ENCODE data around the gene CILP2.

Gene CILP2

GRCh38 chr19:19554074-19555023 is 16.3 kb downstream of the CILP2 start:
- in situ Hi-C loops (cut with HindIII; ENCODE audit: low sequenced_read_pairs), result loop anchor here (5.0 kb wide), 1 partner anchor 38 kb away; no protein-coding TSS in a partner anchor
- peak; percentile 11 for DNase-seq (ENCODE audit: low read depth)

GRCh38 chr19:19558055-19558454 is 20.0 kb downstream of the CILP2 start:
- H3K4me3 ChIP-seq (ENCODE audit: low read depth, low read length), result no peak overlapping the region
- in situ Hi-C loops (cut with HindIII; ENCODE audit: low sequenced_read_pairs), result loop anchor here (5.0 kb wide), 1 partner anchor 34 kb away; no protein-coding TSS in a partner anchor
- DNase-seq (ENCODE audit: low read depth), result no peak
- TF ChIP-seq CTCF (IDR thresholded peaks at IDR 0.05; ENCODE audit: low read depth, low read length, missing control alignments), result no peak

More at GRCh38 chr19:19554074-19555023, 16.3 kb downstream of the CILP2 start:
- TF ChIP-seq CTCF (IDR thresholded peaks at IDR 0.05; ENCODE audit: low read depth, low read length, missing control alignments), result peak; percentile 87
- H3K4me3 ChIP-seq (ENCODE audit: low read depth, low read length), result no peak overlapping the region

GRCh38 chr19:19558636-19559035 is 20.6 kb downstream of the CILP2 start:
- no peak overlapping the region for H3K4me3 ChIP-seq (ENCODE audit: low read depth, low read length)
- no peak for TF ChIP-seq CTCF (IDR thresholded peaks at IDR 0.05; ENCODE audit: low read depth, low read length, missing control alignments)
- no peak for DNase-seq (ENCODE audit: low read depth)
- in situ Hi-C loops (cut with HindIII; ENCODE audit: low sequenced_read_pairs), result loop anchor here (5.0 kb wide), 1 partner anchor 34 kb away; no protein-coding TSS in a partner anchor

- no peak for TF ChIP-seq CTCF (IDR thresholded peaks at IDR 0.05; ENCODE audit: low read depth, low read length, missing control alignments)
- no peak for DNase-seq (ENCODE audit: low read depth)
- in situ Hi-C loops (cut with HindIII; ENCODE audit: low sequenced_read_pairs), result loop anchor here (5.0 kb wide), 1 partner anchor 32 kb away; no protein-coding TSS in a partner anchor
- no peak overlapping the region for H3K4me3 ChIP-seq (ENCODE audit: low read depth, low read length)
Observed at GRCh38 chr19:19559931-19560330, 21.9 kb downstream of the CILP2 start.

- in situ Hi-C loops (cut with HindIII; ENCODE audit: low sequenced_read_pairs), result no loop called here
- no peak for DNase-seq (ENCODE audit: low read depth)
- H3K4me3 ChIP-seq (ENCODE audit: low read depth, low read length), result no peak overlapping the region
- no peak for TF ChIP-seq CTCF (IDR thresholded peaks at IDR 0.05; ENCODE audit: low read depth, low read length, missing control alignments)
Observed at GRCh38 chr19:19561946-19562664, 24.0 kb downstream of the CILP2 start.

GRCh38 chr19:19562665-19563347 is 24.7 kb downstream of the CILP2 start:
- no peak overlapping the region for H3K4me3 ChIP-seq (ENCODE audit: low read depth, low read length)
- peak; percentile 4 for TF ChIP-seq CTCF (IDR thresholded peaks at IDR 0.05; ENCODE audit: low read depth, low read length, missing control alignments)
- no peak for DNase-seq (ENCODE audit: low read depth)
- in situ Hi-C loops (cut with HindIII; ENCODE audit: low sequenced_read_pairs), result no loop called here

Measured in astrocyte of the cerebellum (primary cell).